ENCODE data around the gene CERKL. TPM values are rescaled to one million over a fixed set of nuclear protein-coding genes. Genes with fewer than 3 reads are reported as not detected.

The CERKL gene
- total RNA-seq, 1 donor from 2014 or later: not detected

- no peak for ATAC-seq
- DNase-seq (ENCODE audit: missing footprints): no peak
- intact Hi-C loops (cut with DNase I): no loop called here
Observed at GRCh38 chr2:181596556-181596955, 60.3 kb downstream of the CERKL start.

- no peak for ATAC-seq
- intact Hi-C loops (cut with DNase I): no loop called here
- DNase-seq (ENCODE audit: missing footprints): no peak
Observed at GRCh38 chr2:181594322-181594721, 62.6 kb downstream of the CERKL start.

DNA sequence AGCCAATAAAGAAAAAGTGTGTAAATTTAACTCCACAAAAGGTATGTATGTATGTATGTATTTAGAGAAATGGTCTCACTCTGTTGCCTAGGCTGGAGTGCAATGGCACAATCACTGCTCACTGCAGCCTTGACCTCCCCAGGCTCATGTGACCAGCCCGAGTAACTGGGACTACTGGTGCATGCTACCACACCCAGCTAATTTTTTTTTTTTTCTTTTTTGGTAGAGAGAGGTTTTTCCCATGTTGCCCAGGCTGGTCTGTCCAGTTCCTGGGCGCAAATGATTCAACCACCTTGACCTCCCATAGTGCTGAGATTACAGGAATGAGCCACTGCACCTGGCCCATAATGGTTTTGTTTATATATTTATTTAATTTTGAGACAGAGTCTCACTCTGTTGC is 67.1 kb downstream of the CERKL start:
- ATAC-seq: no peak
- DNase-seq (ENCODE audit: missing footprints): no peak
- intact Hi-C loops (cut with DNase I): no loop called here

DNA sequence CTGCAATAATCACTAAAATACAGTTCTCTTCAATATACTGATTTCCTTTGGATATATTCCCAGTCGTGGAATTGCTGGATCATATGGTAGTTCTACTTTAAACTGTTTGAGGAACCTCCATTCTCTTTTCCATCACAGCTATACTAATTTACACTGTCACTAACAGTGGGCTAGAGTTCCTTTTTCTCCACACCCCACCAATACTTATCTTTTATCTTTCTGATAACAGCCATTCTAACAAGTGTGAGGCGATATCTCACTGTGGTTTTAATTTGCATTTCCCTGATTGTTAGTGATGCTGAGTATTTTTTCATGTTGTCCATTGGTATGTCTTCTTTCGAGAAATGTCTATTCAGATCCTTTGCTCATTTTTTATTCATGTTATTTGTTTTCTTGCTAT is 68.4 kb downstream of the CERKL start:
- no peak for DNase-seq (ENCODE audit: missing footprints)
- no peak for ATAC-seq
- intact Hi-C loops (cut with DNase I): no loop called here

- ATAC-seq (no peak), DNase-seq (ENCODE audit: missing footprints) (no peak)
- intact Hi-C loops (cut with DNase I): no loop called here
Observed at GRCh38 chr2:181586569-181587081, 70.3 kb downstream of the CERKL start.

GRCh38 chr2:181585732-181586131 is 71.2 kb downstream of the CERKL start:
- intact Hi-C loops (cut with DNase I): no loop called here
- no peak for ATAC-seq

GRCh38 chr2:181581534-181581933 is 75.4 kb downstream of the CERKL start:
- DNase-seq (ENCODE audit: missing footprints) (no peak), ATAC-seq (no peak)
- intact Hi-C loops (cut with DNase I): no loop called here

More at GRCh38 chr2:181585732-181586131, 71.2 kb downstream of the CERKL start:
- no peak for DNase-seq (ENCODE audit: missing footprints)

DNA sequence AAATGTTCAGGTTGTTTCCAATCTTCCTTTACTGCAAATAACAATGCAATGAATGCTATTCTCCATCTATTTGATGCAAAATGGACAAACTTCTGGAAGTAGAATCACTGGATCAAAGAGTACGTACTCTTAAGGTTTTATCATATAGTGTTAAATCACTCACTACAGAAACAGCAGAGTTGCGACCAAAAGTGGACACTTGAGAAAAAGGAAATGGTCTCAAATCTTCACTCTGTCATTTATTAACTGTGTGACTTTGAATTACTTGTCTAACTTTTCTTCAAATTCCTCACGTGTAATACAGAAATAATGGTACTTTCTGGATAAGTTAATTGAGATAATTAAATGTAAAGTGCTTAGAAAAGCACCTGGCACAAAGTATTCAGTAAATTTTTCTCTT is 78.1 kb downstream of the CERKL start:
- ATAC-seq (no peak), DNase-seq (ENCODE audit: missing footprints) (no peak)
- intact Hi-C loops (cut with DNase I): no loop called here

DNA sequence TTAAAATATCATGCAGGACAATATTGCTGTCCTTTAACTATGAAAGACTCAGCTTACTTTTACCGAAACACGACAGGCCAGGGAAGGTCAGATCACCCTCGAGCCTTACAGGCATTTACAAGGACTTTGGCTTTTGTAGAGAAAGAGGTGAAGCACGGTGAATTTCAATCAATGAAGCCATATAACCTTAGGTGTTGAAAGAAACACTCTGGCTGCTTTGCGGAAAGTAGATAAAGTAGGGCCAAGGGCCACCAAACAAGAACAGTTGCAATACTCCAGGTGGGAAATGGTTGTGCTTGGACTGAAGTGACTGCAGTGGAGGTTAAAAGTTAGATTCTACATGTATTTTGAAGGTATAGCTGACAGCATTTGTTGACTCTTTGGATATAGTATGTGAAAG is 80.5 kb downstream of the CERKL start:
- DNase-seq (ENCODE audit: missing footprints) (no peak), ATAC-seq (no peak)
- intact Hi-C loops (cut with DNase I): no loop called here

DNA sequence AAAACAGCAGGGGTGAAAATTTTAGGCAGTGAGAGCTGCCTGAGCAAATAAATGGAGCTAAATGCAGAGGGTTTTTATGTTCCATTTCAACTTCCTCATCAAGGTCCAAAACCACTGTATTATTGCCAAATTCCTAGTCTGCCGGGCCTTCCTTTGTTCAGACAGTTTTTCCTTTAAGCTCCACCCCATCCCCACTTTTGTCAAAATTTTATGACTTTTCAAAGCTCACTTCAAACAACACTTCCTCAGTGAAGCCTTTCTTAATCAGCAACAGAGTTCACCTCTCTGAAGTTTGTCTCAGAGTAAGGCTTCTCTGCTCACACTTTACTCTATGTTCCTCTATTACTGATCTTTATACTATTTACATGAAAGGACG is 81.3 kb downstream of the CERKL start:
- ATAC-seq (no peak), DNase-seq (ENCODE audit: missing footprints) (no peak)
- intact Hi-C loops (cut with DNase I): no loop called here

GRCh38 chr2:181575024-181575649 is 81.8 kb downstream of the CERKL start:
- DNase-seq (ENCODE audit: missing footprints): no peak
- ATAC-seq: no peak
- intact Hi-C loops (cut with DNase I): no loop called here

- intact Hi-C loops (cut with DNase I): no loop called here
- no peak for DNase-seq (ENCODE audit: missing footprints)
- ATAC-seq: no peak
Observed at GRCh38 chr2:181574321-181574720, 82.6 kb downstream of the CERKL start.

- intact Hi-C loops (cut with DNase I): loop anchor here (2.0 kb wide), 1 partner anchor 142 kb away; no protein-coding TSS in a partner anchor
- no peak for ATAC-seq
- DNase-seq (ENCODE audit: missing footprints): no peak
Observed at GRCh38 chr2:181573140-181573736, 83.7 kb downstream of the CERKL start.

- ATAC-seq (no peak), DNase-seq (ENCODE audit: missing footprints) (no peak)
- intact Hi-C loops (cut with DNase I): no loop called here
Observed at GRCh38 chr2:181570833-181571661, 85.9 kb downstream of the CERKL start.

DNA sequence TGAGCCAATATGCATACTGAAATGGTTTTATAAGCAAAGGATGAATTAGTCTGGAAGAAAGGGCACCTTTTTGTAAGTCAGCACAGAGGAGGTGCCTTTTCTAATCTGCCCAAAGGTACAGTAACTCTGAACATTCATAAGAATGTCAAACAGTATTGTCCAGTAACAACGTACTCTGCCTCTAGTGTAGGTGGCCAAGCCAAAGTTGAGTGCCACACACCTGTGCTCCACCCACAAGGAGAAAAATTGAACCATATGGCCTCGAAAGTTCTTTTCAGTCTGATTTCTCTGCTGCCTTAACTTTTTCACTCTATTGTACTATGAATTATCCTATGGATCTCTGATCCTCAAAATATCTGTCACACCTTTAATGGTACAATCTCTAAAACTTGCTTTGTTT is 86.8 kb downstream of the CERKL start:
- intact Hi-C loops (cut with DNase I): no loop called here
- ATAC-seq (no peak), DNase-seq (ENCODE audit: missing footprints) (no peak)

- DNase-seq (ENCODE audit: missing footprints): no peak
- no peak for ATAC-seq
- intact Hi-C loops (cut with DNase I): no loop called here
Observed at GRCh38 chr2:181566334-181567032, 90.4 kb downstream of the CERKL start.

- ATAC-seq (no peak), DNase-seq (ENCODE audit: missing footprints) (no peak)
- intact Hi-C loops (cut with DNase I): no loop called here
Observed at GRCh38 chr2:181563101-181563692, 93.7 kb downstream of the CERKL start.

GRCh38 chr2:181558371-181558770 is 98.5 kb downstream of the CERKL start:
- intact Hi-C loops (cut with DNase I): no loop called here
- ATAC-seq (no peak), DNase-seq (ENCODE audit: missing footprints) (no peak)

Measured in Right ventricle myocardium inferior (tissue), 1 donor.